GM12891 (cell line): ENCODE measurements around the gene FKBP7.

Source experiments
- DNase-seq: peaks from one replicate; pipeline ENCODE4 v3.0.0; 2011; ENCODE audit warnings: low spot score; ENCODE audit not compliant: insufficient read length
- FAIRE-seq: peaks from 2 replicates; lab custom pipeline; 2011; peaks lifted over from hg19 to GRCh38; lab: Jason Lieb, UNC
- PAX5 ChIP-seq: IDR thresholded peaks from 2 replicates; pipeline ENCODE4 v1.6.1; 2011; ENCODE audit warnings: low read length, moderate library complexity, mild to moderate bottlenecking; ENCODE audit not compliant: insufficient read depth, severe bottlenecking
- POLR2A ChIP-seq: IDR thresholded peaks from 2 replicates; pipeline ENCODE4 v1.6.1; 2011; ENCODE audit warnings: low read depth, low read length, control low read depth
- POLR2AphosphoS5 ChIP-seq: IDR thresholded peaks from 2 replicates; pipeline ENCODE4 v1.6.1; 2011; ENCODE audit warnings: low read depth, low read length, control low read depth
- POU2F2 ChIP-seq: IDR thresholded peaks from 2 replicates; pipeline ENCODE4 v1.6.1; 2011; ENCODE audit warnings: low read depth, mild to moderate bottlenecking, control low read depth, low read length, moderate library complexity
- SPI1 ChIP-seq: IDR thresholded peaks from 2 replicates; pipeline ENCODE4 v1.6.1; 2011; ENCODE audit warnings: low read depth, low read length, control low read depth
- TAF1 ChIP-seq: IDR thresholded peaks from 2 replicates; pipeline ENCODE4 v1.6.1; 2011; ENCODE audit warnings: low read depth, low read length, control low read depth

FKBP7 gene

DNA sequence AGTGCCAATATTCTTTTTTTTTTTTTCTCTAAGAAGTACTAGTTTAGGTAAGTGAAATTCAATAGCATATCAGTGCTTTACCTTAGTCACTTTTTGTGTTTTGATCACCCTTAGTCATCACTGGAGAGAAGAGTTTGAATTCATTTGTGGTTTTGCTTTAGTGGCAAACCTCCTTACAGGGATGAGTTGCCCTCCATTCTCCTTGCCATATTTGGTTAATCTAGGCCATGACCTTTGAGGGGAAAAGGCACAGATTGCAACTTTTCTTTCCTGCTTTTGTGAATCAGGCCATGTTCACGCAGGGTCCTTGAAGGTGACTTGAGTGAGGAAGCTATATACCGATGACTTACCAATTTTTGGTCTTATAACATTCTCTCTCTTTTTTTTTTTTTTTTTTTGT is 36.3 kb upstream of the FKBP7 start:
- FAIRE-seq, result peak; percentile 66
- DNase-seq, result no peak
- TF ChIP-seq POLR2A, result no peak
- no peak for TF ChIP-seq POLR2AphosphoS5
- TF ChIP-seq PAX5, result no peak
- TF ChIP-seq TAF1, result no peak

DNA sequence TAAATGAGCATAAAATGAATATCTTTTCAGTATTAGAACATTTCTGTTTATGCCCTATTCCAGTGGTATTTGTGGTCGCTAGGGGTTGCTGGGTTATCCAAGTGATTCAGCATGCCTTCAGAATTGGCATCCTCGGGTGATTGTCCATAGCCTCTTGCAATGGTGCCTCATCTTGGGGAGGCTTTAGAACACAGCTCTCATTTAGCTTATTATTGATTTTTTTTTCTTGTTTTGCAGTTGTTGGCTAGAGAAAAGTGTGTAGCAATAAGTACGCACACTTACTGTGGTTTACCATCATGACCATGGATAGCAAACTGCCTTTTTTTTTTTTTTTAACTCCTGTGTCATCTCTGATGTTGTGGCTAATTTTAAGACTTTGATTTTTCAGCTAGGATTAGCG is 35.5 kb upstream of the FKBP7 start:
- DNase-seq (no peak), FAIRE-seq (no peak)
- TF ChIP-seq POU2F2 (no peak), POLR2AphosphoS5 (no peak), SPI1 (no peak), POLR2A (no peak), TAF1 (no peak), PAX5 (no peak)

DNA sequence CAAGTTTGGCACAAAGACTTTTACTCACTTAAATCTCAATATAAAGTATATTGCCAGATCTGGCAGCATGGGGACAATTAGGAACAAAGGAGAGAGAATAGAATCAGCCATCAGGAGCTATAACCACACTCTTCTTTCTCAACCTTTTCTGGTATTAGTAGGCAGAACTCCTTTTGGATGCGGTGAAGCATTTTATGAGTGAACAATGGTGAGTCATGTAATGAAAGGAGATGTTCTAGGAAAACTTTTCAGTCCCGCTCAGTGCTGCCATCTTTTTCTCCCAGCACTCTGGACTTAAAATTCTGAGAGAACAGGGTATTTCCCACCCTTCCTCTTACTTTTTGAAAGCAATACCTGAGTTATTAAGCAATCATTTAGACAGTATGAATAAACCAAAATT is 34.1 kb upstream of the FKBP7 start:
- TF ChIP-seq POU2F2 (no peak), POLR2A (no peak), TAF1 (no peak), POLR2AphosphoS5 (no peak), SPI1 (no peak), PAX5 (no peak)
- FAIRE-seq (no peak), DNase-seq (no peak)

DNA sequence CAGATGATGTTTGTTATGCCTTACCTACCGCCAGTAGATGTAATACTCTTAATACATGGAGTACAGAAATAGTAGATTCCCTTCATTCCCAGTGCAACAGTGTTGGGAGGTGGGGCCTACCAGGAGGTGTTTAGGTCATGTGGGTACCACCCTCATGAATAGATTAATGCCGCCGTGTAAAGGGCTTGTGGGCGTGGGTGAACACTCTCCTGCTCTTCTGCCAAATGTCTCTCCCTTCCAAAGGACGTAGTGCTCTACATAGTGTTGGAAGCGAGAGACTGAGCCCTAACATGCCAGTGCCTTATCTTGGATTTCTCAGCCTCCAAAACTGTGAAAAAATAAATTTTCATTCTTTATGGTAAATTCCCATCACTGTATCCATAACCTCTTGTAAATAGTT is 32.0 kb upstream of the FKBP7 start:
- FAIRE-seq, result no peak
- no peak for TF ChIP-seq POU2F2
- no peak for TF ChIP-seq POLR2A
- no peak for TF ChIP-seq POLR2AphosphoS5
- no peak for TF ChIP-seq PAX5
- TF ChIP-seq SPI1, result no peak
- TF ChIP-seq TAF1, result no peak
- no peak for DNase-seq

DNA sequence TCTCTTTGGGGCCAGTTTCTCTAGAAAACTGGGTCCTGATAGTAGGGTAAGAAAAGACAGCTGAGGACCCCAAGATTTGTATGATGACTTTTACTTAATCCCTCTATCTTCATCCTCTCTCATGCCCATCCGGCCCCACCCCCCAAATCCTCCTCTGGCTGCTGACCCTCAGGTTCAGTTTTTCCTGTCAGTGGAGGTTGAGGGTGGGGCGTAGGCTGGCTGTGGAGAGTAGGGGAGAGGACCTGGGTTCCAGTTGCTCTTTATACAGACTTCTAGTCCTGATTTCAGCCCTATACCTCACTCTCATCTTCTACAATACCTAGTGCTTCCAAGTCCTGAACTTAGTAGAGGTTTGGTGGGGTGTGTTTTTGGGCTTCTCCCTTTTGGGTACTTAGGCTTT is 30.2 kb upstream of the FKBP7 start:
- no peak for DNase-seq
- no peak for FAIRE-seq
- no peak for TF ChIP-seq TAF1
- TF ChIP-seq PAX5, result no peak
- TF ChIP-seq POLR2A, result no peak
- TF ChIP-seq POU2F2, result no peak
- TF ChIP-seq SPI1, result no peak
- TF ChIP-seq POLR2AphosphoS5, result no peak

DNA sequence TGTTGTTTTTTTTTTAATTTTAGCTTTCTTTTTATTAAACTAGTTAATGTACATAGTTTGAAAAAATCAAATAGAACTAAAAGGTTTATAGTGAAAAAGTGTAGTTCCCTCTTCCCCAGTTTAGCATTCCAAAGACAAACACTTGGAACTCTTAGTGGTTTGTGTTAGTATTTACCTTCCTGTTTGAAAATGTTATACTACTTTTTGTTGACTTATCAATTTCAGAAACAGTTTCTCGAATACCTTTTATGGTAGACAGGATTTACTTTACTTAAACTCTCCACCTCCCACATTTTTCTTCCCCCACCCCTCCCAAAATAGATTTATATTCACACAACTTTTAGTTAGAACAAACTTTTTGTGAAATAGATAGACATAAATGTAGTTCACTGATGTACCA is 28.5 kb upstream of the FKBP7 start:
- DNase-seq (no peak), FAIRE-seq (no peak)
- no peak for TF ChIP-seq POLR2AphosphoS5
- TF ChIP-seq TAF1, result no peak
- TF ChIP-seq PAX5, result no peak
- TF ChIP-seq SPI1, result no peak
- no peak for TF ChIP-seq POU2F2
- TF ChIP-seq POLR2A, result no peak

DNA sequence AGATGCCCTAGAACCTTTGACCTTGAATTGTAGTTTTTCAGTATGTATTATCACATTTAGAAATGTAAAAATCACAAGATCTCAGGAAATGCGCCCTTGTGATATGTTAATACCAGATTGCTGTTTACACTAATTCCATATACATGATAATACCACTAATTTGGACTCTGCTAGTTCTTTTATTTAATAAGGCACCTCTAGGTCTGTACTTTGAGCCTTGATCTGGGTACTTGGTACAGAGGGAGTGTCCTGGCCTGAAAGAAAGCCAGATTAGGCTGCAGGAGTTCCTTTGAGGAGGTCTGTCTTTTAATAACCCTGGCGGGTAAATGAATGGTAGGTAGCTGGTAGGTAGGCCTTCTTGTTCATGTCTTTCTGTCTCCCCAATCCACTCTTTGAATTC is 28.1 kb upstream of the FKBP7 start:
- no peak for FAIRE-seq
- TF ChIP-seq TAF1 (no peak), POLR2AphosphoS5 (no peak), POLR2A (no peak), SPI1 (no peak), PAX5 (no peak), POU2F2 (no peak)
- DNase-seq, result no peak

DNA sequence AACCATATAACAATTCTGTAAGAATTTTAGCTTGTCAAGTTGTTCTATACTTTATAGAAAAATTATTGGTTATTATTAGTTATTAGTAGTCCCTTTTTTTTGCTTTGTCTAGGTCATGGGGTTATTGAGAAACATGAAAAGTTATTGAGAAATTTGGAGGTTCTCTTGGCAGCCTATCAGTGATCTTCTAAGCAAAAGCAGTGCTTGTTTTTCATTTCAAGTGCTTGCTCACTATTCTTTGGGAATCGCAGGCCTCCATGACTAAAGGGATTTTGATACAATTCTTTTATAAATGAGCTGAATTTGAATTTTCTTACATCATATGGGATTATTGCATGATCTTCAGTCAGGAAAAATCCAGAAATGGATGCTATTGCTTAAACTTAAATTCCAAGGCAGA is 27.7 kb upstream of the FKBP7 start:
- no peak for TF ChIP-seq POU2F2
- TF ChIP-seq POLR2AphosphoS5, result no peak
- no peak for TF ChIP-seq SPI1
- TF ChIP-seq TAF1, result no peak
- no peak for TF ChIP-seq POLR2A
- no peak for TF ChIP-seq PAX5
- DNase-seq, result no peak
- no peak for FAIRE-seq

DNA sequence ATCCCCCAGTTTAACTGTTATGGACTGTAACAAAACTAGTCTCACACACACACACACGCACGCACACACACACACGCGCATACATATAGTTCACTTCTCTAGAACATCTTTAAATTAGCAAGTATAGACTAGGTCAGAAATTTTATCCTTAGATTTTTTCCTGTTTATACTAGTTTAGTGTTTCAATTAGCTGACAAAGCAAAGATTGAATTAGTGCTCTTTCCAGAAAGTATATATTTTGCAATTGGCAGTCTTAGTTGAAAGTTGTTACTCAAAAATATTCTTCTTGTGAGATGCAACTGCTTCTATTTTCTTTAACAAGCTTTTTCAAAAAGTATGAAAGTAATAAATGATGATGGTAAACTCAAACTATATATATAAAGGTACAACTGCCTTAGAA is 24.4 kb upstream of the FKBP7 start:
- FAIRE-seq (no peak), DNase-seq (no peak)
- TF ChIP-seq POLR2A, result no peak
- no peak for TF ChIP-seq PAX5
- no peak for TF ChIP-seq POLR2AphosphoS5
- TF ChIP-seq POU2F2, result no peak
- TF ChIP-seq TAF1, result no peak
- no peak for TF ChIP-seq SPI1

DNA sequence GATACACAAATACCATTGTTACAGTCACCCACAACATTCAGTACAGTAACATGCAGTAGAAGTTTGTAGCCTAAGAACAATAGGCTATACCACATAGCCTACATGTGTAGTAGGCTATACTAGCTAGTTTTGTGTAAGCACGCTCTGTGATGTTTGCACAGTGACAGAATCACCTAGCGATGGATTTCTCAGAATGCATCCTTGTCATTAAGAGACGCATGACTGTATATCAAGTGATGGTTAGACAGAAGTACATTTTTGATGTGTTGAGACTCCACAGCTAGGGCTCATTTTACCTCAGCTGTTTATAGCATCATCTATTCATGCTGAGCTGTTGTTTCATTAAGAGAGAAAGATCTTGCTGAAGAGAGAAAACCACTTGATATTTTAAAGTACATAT is 21.2 kb upstream of the FKBP7 start:
- peak; percentile 60 for FAIRE-seq
- TF ChIP-seq TAF1, result no peak
- TF ChIP-seq POLR2AphosphoS5, result no peak
- no peak for TF ChIP-seq POU2F2
- no peak for TF ChIP-seq PAX5
- TF ChIP-seq SPI1, result no peak
- TF ChIP-seq POLR2A, result no peak
- DNase-seq, result no peak

DNA sequence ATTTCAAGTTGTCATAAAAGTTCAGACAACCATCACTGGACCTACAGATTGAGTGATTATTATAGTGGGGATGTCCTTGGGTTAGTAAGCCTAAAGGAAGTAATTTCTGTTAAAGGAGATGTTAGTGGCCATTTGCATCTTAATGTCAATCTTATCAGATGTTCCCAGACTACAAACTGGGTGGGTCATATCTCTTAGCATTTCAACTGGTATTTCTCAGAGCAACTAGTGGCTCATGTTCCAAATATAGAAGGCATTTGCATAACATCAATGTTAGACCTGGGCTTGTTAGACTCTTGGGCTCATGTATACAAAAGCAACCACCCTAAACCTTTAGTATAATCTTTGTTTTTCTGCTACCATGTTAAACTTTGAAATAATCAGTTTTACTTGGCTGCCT is 19.7 kb upstream of the FKBP7 start:
- FAIRE-seq (peak; percentile 85), DNase-seq (no peak)
- TF ChIP-seq POU2F2 (no peak), TAF1 (no peak)
